HCT116 (cell line): ENCODE data around the gene CENPB.
A peak's percentile ranks its signal among the peaks of the same experiment; 100 is the strongest.

Experiments
- CBX3 ChIP-seq: IDR thresholded peaks from 2 replicates; pipeline ENCODE4 v1.6.1; 2012; ENCODE audit warnings: low read depth
- CTCF ChIP-seq, 3 experiments: fragments of 200-600 bp in 1 of 3; sonication (generic) in 1 of 3; IDR thresholded peaks in 2 of 3; conservative IDR thresholded peaks in 1 of 3; 2 replicates each; pipeline ENCODE4 v1.5.1; 2012 to 2017; ENCODE audit warnings: low read depth in 2 of 3, low read length in 2 of 3, antibody characterized with exemption in 1 of 3, borderline replicate concordance in 1 of 3, control low read depth in 1 of 3, mild to moderate bottlenecking in 1 of 3, mixed read lengths in 1 of 3, mixed run types in 1 of 3, moderate library complexity in 1 of 3; ENCODE audit not compliant: insufficient read depth in 1 of 3
- EGR1 ChIP-seq: IDR thresholded peaks from 2 replicates; pipeline ENCODE4 v1.6.1; 2012; ENCODE audit warnings: low read depth
- EZH2 ChIP-seq: fragments of 200-600 bp; sonication (generic); IDR thresholded peaks from 2 replicates; pipeline ENCODE4 v1.6.1; 2017; ENCODE audit warnings: antibody characterized with exemption, mixed run types
- JUND ChIP-seq: IDR thresholded peaks from 2 replicates; pipeline ENCODE4 v1.6.1; 2012
- POLR2A ChIP-seq: IDR thresholded peaks from 2 replicates; pipeline ENCODE4 v1.7.0; 2011; ENCODE audit warnings: borderline replicate concordance; ENCODE audit not compliant: insufficient read depth, insufficient read length; ENCODE audit errors: extremely low read depth
- POLR2AphosphoS5 ChIP-seq: IDR thresholded peaks from 2 replicates; pipeline ENCODE4 v1.6.1; 2011; ENCODE audit warnings: mild to moderate bottlenecking, low read depth, low read length, moderate library complexity
- SP1 ChIP-seq: IDR thresholded peaks from 2 replicates; pipeline ENCODE4 v1.6.1; 2012; ENCODE audit warnings: low read depth

GRCh38 chr20:3749689-3750531 is 36.6 kb downstream of the CENPB start:
- TF ChIP-seq POLR2AphosphoS5 (no peak), POLR2A (no peak), CBX3 (no peak), CTCF (IDR thresholded peaks at IDR 0.05 in 2 of 3, conservative IDR thresholded peaks at IDR 0.05 in 1 of 3; ENCODE audit: borderline replicate concordance in 1 of 3, insufficient read depth in 1 of 3, low read depth in 2 of 3, low read length in 2 of 3) (peak; percentile 75 to 92 (median 91)), EGR1 (no peak), JUND (no peak), EZH2 (no peak), SP1 (no peak)
